ENCODE data around the gene C22orf15.
A peak's percentile ranks its signal among the peaks of the same experiment; 100 is the strongest.

The C22orf15 gene

DNA sequence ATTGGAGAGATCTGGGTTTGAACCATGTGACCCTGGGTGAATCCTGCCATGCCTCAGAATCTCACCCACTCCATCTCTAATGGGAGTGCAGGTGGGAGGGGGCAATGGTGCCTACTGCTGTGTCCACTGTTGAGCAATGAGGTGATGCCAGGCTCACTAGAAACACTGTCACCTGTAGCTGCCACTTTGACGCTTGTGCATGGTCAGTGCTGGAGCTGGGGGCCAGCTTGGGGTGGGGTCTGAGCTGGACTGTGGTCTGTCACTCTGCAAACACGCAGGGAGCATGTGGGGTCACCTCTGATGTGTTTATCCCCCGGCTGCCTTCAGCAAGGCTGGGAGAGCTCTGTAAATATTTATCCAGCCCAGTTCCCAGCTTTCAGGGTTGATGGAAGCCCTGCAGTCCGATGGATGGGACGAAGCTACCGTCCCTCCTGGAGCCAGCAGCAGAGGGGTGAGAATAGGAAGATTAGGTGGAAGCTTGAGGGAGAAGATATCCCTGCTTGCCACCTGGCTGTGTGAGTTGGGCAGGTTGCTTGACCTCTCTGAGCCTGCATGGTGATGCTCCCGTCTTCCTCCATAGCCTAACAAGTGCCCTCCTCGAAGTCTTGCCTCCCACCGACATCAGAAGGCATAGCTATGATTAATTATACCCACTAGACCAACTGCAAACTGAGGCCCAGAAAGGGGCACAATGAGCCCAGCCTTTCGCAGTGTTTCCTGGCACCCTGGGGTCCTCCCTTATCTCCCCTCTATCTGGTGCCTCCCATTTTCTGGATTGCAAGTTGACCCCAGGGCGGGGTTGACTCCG, 11.5 kb downstream of the C22orf15 start:
- DNase-seq: no peak

DNA sequence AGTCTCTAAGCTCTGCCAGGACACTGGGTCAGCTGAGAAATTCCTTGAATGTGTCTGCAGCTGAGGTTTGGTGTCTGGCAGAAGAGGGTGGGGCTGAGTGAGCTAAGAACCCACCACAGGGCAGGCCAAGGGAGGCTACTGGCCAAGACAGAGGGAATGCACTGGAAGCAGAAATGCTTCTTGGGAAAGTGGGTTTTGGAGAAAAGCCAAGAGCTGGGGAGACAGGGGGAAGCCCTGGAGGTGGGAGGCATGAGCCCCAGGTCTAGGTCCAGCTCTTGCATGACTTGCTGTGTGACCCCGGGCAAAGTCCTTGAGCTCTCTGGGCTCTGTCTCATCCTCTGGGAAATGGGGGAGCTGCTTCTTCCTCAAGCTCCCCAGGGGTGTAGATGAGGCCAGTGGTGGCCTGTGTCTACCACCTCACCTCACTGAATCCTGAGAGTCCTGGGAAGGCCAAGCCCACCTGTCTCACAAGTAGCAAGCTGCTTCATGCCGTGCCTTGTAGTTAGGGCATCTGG, 12.2 kb downstream of the C22orf15 start:
- no peak for DNase-seq

DNA sequence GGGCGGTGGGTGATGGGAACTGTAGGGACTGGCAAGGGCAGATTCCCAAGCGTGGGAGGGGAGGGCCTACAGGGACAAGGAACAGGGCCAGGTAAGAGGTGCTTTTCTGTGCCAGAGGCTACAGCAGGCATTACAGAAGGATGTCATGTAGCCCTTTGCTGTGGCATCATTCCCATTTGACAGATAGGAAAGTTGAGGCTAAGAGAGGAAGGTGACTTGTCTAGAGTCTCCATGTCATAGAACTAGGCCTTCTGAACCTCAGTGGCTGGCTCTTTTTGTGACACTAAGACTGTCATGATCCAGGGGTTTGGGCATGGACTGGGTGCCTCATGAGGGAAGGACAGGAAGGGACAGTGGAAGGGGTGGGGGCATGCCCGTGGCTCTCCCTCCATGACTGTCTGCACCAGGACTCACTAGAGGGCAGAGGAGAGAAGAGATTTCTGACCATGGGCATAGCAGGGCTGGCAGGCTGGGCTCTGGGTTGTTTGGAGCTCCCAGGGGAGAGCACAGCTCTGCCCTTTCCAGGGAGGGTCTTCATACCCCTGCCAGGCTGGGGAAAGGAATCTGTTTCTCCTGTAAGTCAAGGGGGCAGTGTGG, 13.1 kb downstream of the C22orf15 start:
- DNase-seq: no peak

DNA sequence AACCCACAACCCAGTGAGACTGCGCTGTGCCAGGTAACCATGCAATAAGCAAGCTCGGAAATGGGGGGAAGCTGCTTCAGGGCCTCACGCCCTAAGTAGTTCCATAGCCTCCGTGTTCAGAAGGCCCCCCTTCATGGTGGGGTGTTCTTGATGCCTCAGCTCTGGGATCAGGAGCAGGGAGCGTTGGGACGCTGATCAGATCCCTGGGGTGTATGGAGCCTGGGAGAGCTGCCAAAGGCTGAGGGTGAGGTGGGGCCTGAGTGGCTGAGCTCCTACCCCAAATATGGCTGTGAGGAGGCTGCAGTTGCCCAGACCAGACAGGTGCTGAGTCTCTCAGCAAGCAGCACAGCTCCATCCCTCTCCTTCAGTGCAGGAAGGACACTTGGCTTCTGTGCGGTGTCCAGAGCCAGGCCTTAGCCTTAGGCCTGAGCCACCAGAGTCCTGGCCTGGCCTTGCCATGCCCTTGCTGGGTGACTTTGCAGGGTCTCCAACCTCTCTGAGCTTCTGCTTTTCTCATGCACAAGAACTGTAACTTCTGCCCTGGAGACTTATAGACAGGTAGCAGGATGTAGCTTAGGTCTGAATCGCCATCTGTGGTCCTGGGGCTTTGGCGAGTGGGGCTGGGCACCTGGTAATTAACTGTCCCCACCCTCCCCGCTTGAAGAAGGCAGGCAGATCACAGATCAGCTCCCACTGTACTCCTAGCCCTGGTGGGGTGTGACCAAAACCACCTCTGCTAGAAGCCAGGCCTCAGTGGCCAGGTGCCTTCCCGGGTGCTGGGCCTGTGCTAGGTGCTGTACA, 15.2 kb downstream of the C22orf15 start:
- DNase-seq: no peak

DNA sequence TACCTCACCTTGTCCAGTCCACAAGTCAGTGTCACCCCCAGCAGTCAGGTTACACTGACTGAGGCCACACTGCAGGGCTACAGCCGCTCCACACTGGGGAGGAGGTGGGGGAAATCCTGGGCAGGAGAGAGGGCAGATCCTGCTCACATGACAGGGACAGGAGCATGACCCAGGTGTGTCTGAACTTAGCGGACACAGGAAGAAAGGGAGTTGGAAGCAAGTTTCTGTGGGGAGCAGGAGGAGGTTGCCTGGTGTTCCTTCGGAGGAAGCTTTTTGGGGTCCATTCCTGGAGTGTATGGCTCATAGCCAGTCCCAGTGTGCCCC, 15.7 kb downstream of the C22orf15 start:
- DNase-seq: no peak

DNA sequence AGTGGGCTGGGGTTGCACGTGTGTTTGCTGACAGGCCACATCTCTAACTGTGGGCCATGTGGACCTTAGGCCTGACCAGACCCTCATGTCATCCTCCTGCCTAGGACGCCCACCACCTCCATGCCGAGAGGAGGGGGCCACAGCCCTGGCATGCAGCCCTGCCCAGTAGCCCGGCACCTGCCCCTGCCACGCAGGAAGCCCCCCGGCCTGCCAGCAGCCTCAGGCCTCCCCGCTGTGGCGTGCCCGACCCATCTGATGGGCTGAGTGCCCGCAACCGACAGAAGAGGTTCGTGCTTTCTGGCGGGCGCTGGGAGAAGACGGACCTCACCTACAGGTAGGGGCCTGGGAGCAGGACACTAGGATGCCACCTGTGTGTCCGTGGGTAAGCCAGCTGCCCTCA, 16.3 kb downstream of the C22orf15 start:
- no peak for DNase-seq

DNA sequence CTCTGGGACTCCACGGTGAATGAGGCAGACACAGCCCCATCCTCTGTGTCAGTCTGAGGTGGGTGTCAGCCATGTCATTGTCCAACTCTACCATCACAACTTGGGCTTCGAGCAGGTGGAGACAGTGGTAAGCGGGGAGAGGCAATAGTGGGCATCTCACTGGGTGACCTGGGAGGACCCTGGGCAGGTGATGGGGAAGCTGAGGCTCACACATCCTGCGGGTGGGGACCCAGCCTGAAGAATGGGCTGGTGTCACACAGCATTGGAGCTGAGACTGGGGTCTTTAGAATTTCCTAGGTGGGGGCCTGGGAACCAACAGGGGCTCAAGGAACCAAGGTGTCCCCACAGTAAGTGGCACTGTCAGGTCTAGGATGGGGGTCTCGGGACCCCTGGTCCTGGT, 16.9 kb downstream of the C22orf15 start:
- no peak for DNase-seq

DNA sequence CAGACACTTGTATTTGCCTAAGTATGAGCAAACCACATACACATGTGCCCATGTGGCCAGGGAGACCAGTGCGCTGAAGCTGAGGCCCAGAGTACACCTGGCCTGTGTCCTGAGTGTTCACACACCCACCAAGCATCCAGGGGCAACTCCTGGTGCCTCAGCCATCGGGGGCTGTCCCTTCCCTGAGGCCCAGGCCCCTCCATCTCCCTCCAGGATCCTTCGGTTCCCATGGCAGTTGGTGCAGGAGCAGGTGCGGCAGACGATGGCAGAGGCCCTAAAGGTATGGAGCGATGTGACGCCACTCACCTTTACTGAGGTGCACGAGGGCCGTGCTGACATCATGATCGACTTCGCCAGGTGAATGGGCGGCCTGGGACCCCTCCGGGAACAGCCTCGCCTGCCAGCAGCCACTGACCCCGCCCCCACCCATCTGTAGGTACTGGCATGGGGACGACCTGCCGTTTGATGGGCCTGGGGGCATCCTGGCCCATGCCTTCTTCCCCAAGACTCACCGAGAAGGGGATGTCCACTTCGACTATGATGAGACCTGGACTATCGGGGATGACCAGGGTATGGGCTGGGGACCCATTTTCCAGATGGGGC, 17.5 kb downstream of the C22orf15 start:
- DNase-seq: no peak

DNA sequence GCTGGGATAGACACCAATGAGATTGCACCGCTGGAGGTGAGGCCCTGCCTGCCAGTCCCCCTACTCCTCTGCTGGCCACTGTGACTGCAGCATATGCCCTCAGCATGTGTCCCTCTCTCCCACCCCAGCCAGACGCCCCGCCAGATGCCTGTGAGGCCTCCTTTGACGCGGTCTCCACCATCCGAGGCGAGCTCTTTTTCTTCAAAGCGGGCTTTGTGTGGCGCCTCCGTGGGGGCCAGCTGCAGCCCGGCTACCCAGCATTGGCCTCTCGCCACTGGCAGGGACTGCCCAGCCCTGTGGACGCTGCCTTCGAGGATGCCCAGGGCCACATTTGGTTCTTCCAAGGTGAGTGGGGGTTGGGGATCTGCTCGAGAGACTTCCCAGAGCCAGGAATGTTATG, 18.3 kb downstream of the C22orf15 start:
- no peak for DNase-seq

DNA sequence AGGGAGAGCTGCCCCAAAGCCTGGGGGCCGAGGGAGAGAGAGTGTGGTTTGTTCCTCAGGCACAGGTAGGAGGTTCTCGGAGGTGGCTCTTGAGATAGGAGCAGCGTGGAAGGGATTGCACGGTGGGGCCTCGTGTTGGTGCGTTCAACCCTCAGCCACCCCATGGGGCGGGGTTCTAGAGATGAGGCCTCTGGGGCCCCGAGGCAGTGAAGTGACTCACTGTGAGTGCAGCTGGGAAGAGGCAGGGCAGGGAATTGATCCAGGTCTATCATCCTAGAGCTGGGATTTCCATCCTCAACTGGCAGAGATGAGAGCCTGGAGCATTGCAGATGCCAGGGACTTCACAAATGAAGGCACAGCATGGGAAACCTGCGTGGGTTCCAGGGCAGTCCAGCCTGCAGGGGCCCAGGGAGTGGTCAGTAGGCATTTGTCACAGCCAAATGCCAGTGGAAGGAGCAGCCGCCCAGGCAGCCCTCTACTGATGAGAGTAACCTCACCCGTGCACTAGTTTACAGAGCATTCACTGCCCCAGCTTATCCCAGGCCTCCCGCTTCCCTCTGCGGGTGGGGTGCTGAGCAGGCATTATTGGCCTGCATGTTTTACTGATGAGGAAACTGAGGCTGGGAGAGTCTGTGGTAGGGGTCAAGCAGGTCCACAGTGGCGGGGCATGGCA, 18.9 kb downstream of the C22orf15 start:
- no peak for DNase-seq

DNA sequence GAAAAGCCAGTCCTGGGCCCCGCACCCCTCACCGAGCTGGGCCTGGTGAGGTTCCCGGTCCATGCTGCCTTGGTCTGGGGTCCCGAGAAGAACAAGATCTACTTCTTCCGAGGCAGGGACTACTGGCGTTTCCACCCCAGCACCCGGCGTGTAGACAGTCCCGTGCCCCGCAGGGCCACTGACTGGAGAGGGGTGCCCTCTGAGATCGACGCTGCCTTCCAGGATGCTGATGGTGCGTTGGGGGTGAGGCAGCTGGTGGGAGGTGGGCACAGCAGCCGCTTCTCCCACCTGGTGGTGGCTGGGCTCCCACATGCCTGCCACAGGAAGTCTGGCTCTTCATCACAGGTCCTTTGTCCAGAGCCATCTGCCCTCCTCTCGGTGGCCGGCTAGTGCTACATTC, 19.5 kb downstream of the C22orf15 start:
- no peak for DNase-seq

DNA sequence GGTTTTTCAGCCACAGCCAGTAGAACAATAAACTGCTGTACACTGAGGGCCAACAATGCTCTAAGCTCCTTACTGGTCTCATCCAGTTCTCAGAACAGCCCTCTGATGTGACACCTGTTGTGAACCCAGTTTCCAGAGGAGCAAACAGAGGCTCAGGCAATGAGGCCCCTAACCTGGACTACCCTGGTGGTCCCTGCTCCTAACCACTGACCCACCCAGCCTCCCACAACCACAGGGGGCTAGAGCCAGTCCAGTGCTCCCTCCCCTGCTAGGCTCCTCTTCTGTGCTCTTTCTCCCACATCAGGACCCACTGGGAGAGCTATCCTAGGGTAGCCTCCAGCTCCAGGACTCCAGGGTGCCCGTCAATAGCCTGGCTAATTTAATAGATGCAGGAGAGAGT, 19.9 kb downstream of the C22orf15 start:
- DNase-seq: no peak

DNA sequence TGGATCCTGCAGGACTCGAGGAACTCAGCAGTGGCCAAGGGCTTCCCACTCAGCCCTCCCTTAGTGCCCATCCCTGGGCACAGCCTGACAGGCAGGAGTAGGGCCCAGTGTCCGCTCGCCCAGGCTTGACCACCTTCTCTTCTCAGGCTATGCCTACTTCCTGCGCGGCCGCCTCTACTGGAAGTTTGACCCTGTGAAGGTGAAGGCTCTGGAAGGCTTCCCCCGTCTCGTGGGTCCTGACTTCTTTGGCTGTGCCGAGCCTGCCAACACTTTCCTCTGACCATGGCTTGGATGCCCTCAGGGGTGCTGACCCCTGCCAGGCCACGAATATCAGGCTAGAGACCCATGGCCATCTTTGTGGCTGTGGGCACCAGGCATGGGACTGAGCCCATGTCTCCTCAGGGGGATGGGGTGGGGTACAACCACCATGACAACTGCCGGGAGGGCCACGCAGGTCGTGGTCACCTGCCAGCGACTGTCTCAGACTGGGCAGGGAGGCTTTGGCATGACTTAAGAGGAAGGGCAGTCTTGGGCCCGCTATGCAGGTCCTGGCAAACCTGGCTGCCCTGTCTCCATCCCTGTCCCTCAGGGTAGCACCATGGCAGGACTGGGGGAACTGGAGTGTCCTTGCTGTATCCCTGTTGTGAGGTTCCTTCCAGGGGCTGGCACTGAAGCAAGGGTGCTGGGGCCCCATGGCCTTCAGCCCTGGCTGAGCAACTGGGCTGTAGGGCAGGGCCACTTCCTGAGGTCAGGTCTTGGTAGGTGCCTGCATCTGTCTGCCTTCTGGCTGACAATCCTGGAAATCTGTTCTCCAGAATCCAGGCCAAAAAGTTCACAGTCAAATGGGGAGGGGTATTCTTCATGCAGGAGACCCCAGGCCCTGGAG, 20.7 kb downstream of the C22orf15 start:
- DNase-seq: no peak

DNA sequence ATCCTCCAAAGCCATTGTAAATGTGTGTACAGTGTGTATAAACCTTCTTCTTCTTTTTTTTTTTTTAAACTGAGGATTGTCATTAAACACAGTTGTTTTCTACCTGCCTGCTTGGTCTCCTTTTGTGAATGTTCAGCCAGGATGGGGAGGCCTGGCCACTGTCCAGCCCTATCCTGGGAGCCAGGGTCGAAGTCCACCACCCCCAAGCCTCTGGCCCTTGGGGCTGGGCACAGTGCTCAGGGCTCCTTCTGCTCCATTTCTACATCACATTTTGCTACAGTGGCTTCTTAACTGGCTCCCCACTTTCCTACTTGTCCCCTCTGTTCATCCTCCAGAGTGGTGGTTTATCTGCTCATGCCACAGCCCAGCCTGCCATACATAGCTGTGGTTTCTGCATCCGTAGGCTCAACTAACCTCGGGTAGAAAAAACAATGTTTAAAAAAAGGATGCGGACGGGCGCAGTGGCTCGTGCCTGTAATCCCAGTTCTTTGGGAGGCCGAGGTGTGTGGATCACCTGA, 21.5 kb downstream of the C22orf15 start:
- DNase-seq: no peak

DNA sequence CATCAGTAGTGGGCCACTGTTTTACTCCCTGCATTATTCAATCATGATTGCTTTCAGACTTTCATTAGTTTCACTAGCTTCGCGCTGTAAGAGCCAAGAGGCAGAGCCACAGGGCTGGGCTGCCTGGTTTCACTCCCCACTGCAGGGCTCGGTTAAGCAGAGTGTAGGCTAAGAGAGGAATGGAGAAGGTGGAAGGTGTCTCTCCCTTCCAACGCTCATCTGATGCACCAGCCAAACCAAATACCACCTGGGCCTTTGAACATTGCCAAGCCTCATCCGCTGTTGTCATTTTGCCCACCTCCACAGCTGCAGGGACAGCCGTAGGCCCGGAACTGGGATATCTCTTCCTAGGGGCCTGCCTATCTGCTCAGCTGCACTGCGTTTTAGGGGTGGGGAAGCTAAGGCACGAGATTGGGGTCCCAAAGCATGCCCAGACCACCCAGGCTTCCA, 23.5 kb downstream of the C22orf15 start:
- DNase-seq: no peak

DNA sequence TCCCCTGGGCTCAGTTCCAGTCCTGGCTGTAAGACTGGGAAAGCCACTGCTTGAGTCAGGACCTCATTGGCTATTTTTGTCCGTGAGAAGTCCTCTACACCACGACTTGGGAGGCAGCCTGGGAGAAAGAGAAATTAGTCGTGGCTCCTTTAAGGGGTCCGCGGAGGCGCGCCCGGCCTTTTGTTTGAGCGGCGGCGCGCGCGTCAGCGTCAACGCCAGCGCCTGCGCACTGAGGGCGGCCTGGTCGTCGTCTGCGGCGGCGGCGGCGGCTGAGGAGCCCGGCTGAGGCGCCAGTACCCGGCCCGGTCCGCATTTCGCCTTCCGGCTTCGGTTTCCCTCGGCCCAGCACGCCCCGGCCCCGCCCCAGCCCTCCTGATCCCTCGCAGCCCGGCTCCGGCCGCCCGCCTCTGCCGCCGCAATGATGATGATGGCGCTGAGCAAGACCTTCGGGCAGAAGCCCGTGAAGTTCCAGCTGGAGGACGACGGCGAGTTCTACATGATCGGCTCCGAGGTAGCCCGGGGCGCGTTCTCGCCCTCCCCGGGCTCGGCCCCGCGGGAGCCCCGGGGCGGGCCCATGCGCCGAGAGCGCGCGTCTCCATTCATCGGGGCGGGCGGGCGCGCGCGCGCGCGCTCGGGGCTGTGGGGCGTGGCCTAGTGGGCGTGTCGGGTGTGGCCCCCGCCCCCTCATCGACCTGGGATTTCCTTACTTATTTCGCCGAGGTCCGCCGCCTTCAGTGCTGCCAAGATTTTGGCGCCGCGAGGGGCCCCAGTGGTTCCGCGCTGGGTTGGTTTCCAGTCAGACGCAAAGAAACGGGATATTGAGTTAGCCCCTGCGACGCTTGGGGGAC, 24.2 kb downstream of the C22orf15 start, which contains the start of gene SMARCB1:
Gene SMARCB1, plus strand, starts transcription at position 215 of the 848 bp plus-strand sequence. Its CDS starts 204 bp downstream, at position 419.
- peak; percentile 91 to 92 for DNase-seq

DNA sequence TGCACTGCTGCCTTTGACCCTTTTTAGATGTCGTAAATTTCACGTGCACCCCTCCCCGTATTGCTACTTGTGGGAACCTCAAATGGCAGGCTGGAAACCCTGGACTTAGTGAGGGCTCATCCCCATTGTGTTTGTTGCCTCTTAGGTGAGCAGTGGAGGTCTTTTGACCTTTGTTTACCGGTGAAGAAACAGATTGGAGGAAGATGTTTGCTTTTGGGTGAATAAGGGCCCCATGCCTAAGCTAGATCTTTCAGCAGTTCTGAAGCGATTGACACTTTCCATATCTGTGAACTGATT, 24.8 kb downstream of the C22orf15 start:
- no peak for DNase-seq

DNA sequence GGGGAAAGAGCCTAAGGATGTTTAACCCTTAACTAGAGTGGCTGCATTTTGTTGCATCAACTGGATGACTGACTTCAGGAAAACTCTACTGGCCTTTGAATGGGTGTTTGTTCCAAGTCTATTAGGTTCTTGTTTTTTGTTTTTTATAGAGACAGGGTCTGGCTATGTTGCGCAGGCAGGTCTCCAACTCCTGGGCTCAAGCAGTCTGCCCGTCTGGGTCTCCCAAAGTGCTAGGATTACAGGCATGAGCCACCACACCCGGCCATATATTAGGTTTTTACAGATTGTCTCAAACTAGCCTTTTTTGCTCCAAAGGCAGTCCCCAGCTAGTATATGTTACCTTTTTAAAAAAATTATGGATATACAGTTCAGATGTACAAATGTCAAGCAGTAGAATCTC, 25.1 kb downstream of the C22orf15 start:
- no peak for DNase-seq

DNA sequence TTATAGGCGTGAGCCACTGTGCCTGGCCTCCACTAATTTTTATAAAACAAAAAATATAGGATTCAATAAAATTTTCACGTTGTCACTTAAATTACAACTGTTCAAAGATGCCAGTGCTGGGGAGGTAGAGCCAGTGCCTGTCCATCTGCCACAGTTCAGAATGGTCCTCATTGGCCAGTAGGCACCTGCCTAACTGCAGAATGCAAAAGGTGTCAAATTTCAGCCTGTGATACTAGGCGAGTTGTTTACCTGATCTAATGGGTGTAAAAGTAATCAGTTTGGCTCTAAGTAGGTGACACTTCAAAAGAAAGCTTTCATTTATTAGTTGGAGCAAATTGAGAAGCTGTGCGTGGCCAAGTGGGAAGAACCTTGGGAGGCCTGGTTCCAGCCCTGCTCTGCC, 26.3 kb downstream of the C22orf15 start:
- DNase-seq: no peak

DNA sequence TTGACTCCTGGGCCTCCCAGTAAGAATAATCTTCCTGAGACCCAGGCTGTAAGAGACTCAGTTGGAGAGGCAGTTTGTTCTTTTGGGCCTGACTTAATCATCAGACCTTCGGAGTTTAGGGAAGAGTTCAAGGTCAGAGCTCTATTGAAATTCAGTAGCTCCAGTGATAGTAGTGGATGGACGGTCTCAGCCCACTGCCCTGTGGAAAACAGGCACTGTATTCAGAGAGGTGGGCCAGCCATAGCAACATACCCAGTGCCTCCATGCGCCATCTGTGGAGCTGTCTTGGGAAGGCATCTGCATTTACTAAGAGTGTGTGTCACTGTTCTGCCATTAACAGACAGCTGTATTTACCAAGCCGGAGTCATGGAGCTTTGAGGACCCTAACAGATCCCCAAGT, 26.8 kb downstream of the C22orf15 start:
- DNase-seq: no peak
